Muscle layer of duodenum (tissue), 2 donors: ENCODE data around the gene TUBA3E.
"Not testable (repeated sequence)": the region's sequence is repeated elsewhere in the genome, so short reads cannot be mapped to it uniquely, and the experiment has no call there.

ENCODE experiments used
- H3K27ac ChIP-seq: one replicate; pipeline ENCODE4 v1.7.0; 2013; ENCODE audit warnings: mild to moderate bottlenecking, low read length
- H3K27me3 ChIP-seq: one replicate; pipeline ENCODE4 v1.7.0; 2013; ENCODE audit warnings: low read depth, mild to moderate bottlenecking, control low read depth, low read length
- H3K36me3 ChIP-seq, 2 donors: one replicate each; pipeline ENCODE4 v1.7.0; 2013; ENCODE audit warnings: low read length in 2 of 2, control low read depth in 1 of 2, mild to moderate bottlenecking in 1 of 2; ENCODE audit not compliant: insufficient read depth in 2 of 2, control insufficient read depth in 1 of 2
- H3K4me1 ChIP-seq, 2 donors: one replicate each; pipeline ENCODE4 v1.7.0; 2013; ENCODE audit warnings: low read length in 2 of 2, mild to moderate bottlenecking in 2 of 2, control low read depth in 1 of 2, moderate library complexity in 1 of 2; ENCODE audit not compliant: insufficient read depth in 2 of 2, control insufficient read depth in 1 of 2
- H3K4me3 ChIP-seq, 2 donors: one replicate each; pipeline ENCODE4 v1.7.0; 2013; ENCODE audit warnings: low read length in 2 of 2, low read depth in 1 of 2, mild to moderate bottlenecking in 1 of 2
- H3K9me3 ChIP-seq, 2 donors: one replicate each; pipeline ENCODE4 v1.7.0; 2013; ENCODE audit warnings: low read length in 2 of 2, control low read depth in 1 of 2, mild to moderate bottlenecking in 1 of 2; ENCODE audit not compliant: control insufficient read depth in 1 of 2
- donor health status: healthy.

TUBA3E gene

DNA sequence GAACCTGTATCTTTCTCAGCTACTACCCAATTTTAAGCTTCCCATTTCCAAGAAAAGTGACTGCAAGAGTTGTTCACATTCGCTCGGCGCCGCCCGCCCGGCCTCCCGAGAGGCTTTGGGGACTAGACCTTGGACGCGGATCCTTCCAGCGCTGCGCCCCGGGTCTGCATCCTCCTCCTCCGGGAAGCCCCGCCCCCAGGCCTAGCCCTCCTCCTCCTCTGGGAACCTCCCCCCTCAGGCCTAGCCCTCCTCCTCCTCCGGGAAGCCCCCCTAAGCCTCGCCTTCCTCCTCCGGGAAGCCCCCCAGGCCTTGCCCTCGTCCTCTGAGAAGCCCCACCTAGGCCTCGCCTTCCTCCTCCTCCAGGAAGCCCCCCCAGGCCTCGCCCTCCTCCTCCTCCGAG, 29.8 kb upstream of the TUBA3E start:
- not testable (repeated sequence) for H3K27me3 ChIP-seq, H3K4me3 ChIP-seq, H3K36me3 ChIP-seq, H3K9me3 ChIP-seq, H3K4me1 ChIP-seq, H3K27ac ChIP-seq

DNA sequence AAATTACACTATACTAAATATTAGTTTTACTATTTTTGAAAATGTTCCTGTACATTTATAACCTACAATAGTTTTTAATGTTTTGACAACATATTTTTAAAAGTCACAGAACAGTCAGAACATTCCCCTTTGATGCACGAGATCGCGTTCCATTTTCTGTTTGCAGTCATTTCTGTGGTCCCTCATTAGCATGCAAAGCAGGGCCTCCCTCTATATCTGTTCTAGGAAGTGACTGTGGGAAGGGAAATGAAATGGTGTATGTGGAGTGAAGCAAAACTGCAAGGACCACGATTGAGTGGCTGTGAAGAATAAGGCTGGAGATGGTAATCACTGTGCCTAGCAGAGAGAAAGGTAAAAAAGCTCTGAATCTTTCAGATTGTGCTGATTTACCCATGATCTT, 24.3 kb upstream of the TUBA3E start:
- not testable (repeated sequence) for H3K27me3 ChIP-seq, H3K36me3 ChIP-seq, H3K4me1 ChIP-seq, H3K27ac ChIP-seq, H3K4me3 ChIP-seq, H3K9me3 ChIP-seq

DNA sequence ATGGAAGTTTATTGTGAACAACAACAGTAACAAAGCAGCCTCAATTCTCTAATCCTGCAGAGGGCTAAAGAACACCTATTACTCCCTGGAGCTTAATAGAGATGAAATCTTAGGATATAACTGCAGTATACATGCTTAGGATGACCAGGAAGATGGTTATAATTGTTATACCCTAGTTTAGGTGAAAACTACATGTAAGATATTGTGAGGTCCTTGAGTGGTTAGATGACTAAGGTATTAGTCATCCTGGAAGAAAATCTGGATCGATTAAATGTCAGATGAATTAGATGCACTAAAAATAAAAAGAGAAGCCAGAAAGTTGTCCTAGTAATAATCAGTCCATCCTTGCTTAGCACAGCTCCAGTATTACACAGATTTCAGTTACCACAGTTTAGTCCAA, 22.3 kb upstream of the TUBA3E start:
- H3K4me3 ChIP-seq, H3K27me3 ChIP-seq, H3K27ac ChIP-seq, H3K36me3 ChIP-seq, H3K9me3 ChIP-seq, H3K4me1 ChIP-seq: not testable (repeated sequence)

DNA sequence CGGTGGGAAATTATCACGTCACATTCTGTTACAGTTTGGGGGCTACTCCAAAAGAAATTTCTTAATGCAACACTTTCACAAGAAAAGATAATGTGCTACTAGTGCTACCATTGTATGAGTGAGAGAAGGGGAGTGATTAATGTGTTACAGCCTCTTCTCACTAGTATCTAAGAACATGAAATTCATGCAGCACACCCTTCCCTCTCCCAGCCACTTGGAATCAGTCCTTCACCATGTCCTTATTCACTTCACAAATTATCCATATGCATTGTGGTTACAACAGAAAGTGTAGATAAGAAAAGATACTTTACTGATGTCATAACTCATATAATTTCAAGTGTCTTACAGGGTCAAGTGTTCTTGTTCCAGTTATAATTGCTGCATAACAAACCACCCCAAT, 20.9 kb upstream of the TUBA3E start:
- H3K4me3 ChIP-seq, H3K27me3 ChIP-seq, H3K4me1 ChIP-seq, H3K27ac ChIP-seq, H3K9me3 ChIP-seq, H3K36me3 ChIP-seq: not testable (repeated sequence)

DNA sequence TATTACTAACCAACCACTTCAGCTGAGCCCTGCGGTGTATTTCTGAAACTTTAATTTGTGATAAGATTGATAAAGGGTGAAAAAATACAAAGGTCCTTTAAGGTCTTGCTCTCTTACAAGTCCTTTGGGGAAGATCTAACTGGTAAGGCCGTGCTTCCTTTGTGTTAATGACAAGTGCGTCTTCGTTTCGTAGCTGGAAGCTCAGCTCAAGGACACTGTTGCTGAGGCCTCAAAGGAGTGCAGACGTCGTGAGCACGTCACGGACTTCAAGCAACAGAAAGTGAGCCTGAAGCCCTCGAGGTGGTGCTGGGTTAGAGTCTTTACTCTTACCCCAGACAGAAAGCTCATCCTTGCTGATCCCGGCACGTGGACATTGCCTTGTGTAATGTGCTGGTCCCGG, 8.8 kb upstream of the TUBA3E start:
- H3K27ac ChIP-seq, H3K27me3 ChIP-seq, H3K36me3 ChIP-seq, H3K4me1 ChIP-seq, H3K4me3 ChIP-seq, H3K9me3 ChIP-seq: not testable (repeated sequence)

DNA sequence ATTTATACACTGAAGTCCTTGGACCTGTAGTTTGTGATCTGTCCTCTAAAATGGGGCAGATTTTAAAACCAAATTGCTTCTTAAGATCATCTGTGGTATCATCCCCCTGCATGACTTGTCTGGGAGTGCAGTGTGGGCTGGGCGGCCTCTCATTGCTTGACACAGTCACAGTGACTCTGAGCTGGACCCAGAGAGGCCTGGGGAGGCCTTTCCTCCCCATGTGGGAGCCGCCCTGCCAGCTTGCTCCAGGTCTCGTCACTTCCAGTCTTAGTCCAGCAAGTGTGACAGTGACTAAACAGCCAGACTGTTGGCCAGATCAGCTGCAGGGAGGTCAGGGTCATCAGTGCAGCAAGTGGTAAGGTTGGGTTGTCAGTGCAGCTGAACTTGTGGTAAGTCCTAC, 4.9 kb upstream of the TUBA3E start:
- H3K4me1 ChIP-seq, H3K9me3 ChIP-seq, H3K36me3 ChIP-seq, H3K27ac ChIP-seq, H3K4me3 ChIP-seq, H3K27me3 ChIP-seq: not testable (repeated sequence)

DNA sequence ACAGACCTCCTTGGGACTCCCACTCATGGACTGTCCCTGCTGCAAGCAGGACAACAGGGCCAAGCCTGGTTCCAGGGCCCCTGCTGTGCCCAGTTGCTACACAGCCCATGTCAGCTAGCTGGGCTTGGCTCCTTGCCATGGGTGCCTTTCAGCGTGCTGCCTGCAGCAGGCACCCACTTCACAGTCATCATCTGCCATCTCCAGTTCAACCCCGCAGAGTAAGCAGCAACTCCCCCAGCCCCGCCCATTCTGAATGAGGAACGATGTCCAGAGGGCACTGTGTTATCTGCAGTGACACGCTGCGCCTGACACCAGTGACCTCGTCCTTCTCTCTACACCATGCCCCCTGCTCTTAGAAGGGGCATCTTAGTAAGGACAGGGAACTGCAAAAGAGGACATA, 4.3 kb upstream of the TUBA3E start:
- not testable (repeated sequence) for H3K4me1 ChIP-seq, H3K27me3 ChIP-seq, H3K36me3 ChIP-seq, H3K4me3 ChIP-seq, H3K9me3 ChIP-seq, H3K27ac ChIP-seq

DNA sequence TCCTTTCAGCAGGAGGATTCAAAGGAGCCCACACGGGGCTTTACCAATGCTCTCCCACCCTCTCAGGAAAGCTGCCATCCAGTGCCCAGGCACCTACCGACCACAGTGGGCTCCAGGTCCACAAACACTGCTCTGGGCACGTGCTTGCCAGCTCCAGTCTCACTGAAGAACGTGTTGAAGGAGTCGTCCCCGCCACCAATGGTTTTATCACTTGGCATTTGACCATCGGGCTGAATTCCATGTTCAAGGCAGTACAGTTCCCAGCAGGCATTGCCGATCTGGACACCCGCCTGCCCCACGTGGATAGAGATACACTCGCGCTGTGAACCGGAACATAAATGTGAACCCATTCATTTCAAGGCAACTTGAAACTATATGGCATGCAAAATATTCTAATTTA, 2.2 kb downstream of the TUBA3E start:
- not testable (repeated sequence) for H3K4me3 ChIP-seq, H3K36me3 ChIP-seq, H3K27me3 ChIP-seq, H3K27ac ChIP-seq, H3K4me1 ChIP-seq, H3K9me3 ChIP-seq

DNA sequence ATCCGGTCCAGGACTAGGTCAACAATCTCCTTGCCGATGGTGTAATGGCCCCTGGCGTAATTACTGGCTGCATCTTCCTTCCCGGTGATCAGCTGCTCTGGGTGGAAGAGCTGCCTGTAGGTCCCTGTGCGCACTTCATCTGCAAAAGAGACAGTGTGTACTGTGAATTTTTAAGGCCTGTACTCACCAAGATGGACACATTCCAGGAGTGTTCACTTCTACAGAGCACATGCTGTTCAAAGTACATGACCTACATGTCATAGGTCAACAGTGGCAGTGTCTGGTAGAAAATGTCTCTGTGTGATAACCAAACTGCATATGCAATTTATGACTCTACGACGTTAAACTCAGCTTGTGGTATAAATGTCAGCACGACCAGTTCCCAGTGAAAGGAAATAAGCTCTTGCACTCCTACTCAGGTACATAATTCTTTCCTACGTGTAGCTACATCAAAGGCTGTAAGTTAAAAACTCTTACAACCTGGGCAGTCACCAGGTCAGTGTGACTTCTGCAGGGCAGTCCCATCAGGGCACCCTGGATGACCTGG, 3.1 kb downstream of the TUBA3E start:
- not testable (repeated sequence) for H3K4me1 ChIP-seq, H3K4me3 ChIP-seq, H3K27ac ChIP-seq, H3K27me3 ChIP-seq, H3K9me3 ChIP-seq
- peaks cover 0 to 14% of the 10 kb centered on the region in 2 donors for H3K36me3 ChIP-seq

DNA sequence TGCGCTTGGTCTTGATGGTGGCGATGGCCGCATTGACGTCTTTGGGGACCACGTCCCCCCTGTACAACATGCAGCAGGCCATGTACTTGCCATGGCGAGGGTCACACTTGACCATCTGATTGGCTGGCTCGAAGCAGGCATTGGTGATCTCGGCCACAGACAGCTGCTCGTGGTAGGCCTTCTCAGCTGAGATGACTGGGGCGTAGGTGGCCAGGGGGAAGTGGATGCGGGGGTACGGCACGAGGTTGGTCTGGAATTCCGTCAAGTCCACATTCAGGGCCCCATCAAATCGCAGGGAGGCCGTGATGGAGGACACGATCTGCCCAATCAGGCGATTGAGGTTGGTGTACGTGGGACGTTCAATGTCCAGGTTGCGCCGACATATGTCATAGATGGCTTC, 4.4 kb downstream of the TUBA3E start:
- not testable (repeated sequence) for H3K4me1 ChIP-seq, H3K4me3 ChIP-seq, H3K27ac ChIP-seq, H3K27me3 ChIP-seq, H3K9me3 ChIP-seq
- peaks cover 0 to 17% of the 10 kb centered on the region in 2 donors for H3K36me3 ChIP-seq

DNA sequence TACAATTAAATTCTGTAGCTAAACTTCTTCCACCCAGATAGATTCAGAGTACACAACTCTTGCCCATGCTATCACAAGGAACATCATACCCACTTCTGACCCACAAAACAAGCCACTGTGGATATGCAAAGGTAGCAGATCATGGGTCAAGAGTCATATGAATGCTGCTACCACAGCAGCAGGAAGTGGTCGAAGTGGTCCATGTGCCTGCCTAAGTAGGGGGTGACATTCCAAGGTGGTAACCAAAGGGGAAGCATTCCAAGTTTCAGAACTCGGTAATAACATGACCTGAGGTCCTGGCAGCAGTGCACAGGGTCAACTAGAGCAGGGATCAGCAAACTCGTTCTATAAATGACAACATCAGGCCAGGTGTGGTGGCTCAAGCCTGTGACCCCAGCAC, 5.8 kb downstream of the TUBA3E start:
- H3K27ac ChIP-seq, H3K4me1 ChIP-seq, H3K9me3 ChIP-seq, H3K4me3 ChIP-seq, H3K27me3 ChIP-seq: not testable (repeated sequence)
- peaks cover 0 to 17% of the 10 kb centered on the region in 2 donors for H3K36me3 ChIP-seq

DNA sequence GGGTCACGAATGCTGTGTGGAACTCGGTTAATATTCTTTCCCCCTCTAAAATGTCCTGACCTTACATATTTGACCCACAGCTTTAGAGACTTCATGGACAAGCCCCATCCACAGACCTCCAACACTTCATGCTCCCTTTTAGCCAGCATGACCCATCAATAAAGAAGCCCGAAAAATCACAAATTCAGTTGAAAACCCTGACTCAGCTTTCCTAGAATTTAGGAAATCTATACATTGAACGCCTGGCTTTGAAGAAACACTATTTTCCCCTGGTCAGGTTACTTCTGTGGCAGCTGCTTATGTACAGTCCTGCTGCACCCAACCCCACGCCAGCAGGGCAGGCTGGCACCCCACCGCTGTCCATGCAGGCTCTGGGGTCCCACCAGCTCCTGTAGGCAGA, 6.9 kb downstream of the TUBA3E start:
- H3K4me1 ChIP-seq, H3K27ac ChIP-seq, H3K27me3 ChIP-seq, H3K4me3 ChIP-seq, H3K9me3 ChIP-seq: not testable (repeated sequence)
- H3K36me3 ChIP-seq: peaks cover 0 to 17% of the 10 kb centered on the region in 2 donors
